Fibroblast of the aortic adventitia (primary cell): ENCODE results near the gene P4HA1. TPM values are rescaled to one million over a fixed set of nuclear protein-coding genes. Genes with fewer than 3 reads are reported as not detected.
"Not testable (repeated sequence)": the region's sequence is repeated elsewhere in the genome, so short reads cannot be mapped to it uniquely, and the experiment has no call there.

ENCODE experiments used
- DNase-seq: peaks from one replicate; pipeline ENCODE4 v3.0.0-alpha.2; 2010; ENCODE audit warnings: low read depth
- H3K4me3 ChIP-seq: 2 replicates; pipeline ENCODE4 v1.5.1; 2011; ENCODE audit warnings: low read depth, mild to moderate bottlenecking, control low read depth, low read length, moderate library complexity
- CTCF ChIP-seq: IDR thresholded peaks from 2 replicates; pipeline ENCODE4 v1.5.1; 2011; ENCODE audit warnings: mild to moderate bottlenecking, low read length, control low read depth, inconsistent platforms; ENCODE audit not compliant: insufficient read depth
- total RNA-seq: library from RNA; depleted of rRNA; stranded (reverse); fragments of >200 nt; gene quantifications from 2 replicates; pipeline ENCODE4 v1.2.3, GENCODE V29; 2012; ENCODE audit warnings: low replicate concordance

Gene P4HA1
- total RNA-seq, 1 donor, result 159 TPM

DNA sequence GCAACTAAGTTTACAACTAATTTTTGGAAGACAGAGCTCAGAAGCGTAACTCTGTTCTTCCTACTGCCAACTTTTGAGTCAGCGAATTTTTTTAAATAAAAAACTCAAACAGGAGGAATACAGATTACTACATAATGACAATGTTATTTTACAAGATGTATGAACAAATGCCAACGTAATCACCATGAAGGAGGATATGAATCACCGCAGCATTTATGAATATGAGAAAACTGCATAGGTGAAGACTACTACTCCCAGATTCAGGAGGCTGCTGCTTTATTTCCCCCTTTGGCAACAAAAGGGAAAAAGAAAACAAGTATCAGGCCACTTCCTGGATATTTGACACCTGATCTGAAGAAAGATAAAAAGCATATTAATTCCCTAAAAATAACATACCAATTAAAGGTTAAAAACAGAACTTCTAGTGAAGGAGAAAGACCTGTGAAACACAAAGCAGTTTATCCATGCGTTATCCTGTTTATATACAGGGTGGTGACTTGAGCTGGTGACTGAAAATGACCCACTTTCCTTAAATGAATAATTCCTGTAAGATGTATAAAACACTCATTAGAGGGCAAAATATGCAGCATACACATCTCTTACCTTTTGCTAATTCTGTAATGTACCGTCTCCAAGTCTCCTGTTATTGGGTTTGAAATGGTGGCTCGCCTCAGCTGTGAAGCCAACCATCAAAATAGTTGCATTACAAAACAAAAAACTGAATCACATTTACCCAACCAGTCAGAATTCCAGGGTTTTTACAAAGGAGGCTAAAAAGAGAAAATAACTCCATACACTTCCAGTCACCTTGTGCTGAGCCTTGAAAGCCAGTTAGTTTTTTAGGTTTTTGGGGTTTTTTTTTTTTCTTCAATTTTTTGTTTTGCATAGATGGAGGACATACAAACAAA lies 52.0 kb downstream of the P4HA1 start:
- no peak for TF ChIP-seq CTCF
- no peak overlapping the region for H3K4me3 ChIP-seq
- DNase-seq, result peak; percentile 96

GRCh38 chr10:73043766-73044377 lies 52.8 kb downstream of the P4HA1 start:
- TF ChIP-seq CTCF, result no peak
- no peak overlapping the region for H3K4me3 ChIP-seq
- peak; percentile 14 for DNase-seq

DNA sequence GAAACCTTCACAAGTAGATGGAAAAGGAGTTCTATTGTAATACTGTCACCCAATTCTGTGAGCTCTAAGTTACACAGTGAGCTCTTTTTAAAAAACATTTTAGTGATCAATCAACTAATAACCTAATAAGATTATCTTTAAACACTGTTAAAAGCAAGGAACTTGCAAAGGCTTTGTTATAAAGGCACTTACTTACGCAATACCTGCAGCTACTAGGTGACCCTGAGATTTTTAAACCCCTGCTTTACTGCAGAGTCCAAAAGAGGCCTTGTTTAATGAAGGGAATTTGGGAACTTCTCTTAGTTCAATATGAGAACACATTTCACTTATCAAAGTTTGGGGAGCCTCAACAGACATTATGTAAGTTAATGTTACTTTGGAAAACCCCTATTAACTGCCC lies 53.3 kb downstream of the P4HA1 start:
- DNase-seq, result no peak
- no peak overlapping the region for H3K4me3 ChIP-seq
- no peak for TF ChIP-seq CTCF

- TF ChIP-seq CTCF, result no peak
- no peak for DNase-seq
- no peak overlapping the region for H3K4me3 ChIP-seq
Observed at GRCh38 chr10:73042130-73042529, 54.5 kb downstream of the P4HA1 start.

- peak; percentile 84 for DNase-seq
Observed at GRCh38 chr10:73039635-73040034, 57.0 kb downstream of the P4HA1 start.

DNA sequence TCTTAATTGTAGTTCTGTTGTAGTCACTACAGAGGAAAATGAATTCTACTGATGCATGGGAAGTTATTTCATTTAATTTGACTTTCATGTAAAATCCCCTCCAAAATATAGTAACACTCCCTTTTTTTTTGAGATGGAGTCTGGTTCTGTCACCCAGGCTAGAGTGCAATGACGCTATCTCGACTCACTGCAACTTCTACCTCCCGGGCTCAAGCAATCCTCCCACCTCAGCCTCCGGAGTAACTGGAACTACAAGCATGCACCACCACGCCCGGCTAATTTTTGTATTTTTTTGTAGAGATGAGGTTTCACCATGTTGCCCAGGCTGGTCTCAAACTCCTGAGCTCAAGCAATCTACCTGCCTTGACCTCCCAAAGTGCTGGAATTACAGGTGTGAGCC lies 60.4 kb downstream of the P4HA1 start:
- DNase-seq, H3K4me3 ChIP-seq: not testable (repeated sequence)

More at GRCh38 chr10:73039635-73040034, 57.0 kb downstream of the P4HA1 start:
- no peak for TF ChIP-seq CTCF
- no peak overlapping the region for H3K4me3 ChIP-seq

- H3K4me3 ChIP-seq, result no peak overlapping the region
- DNase-seq, result no peak
- TF ChIP-seq CTCF, result no peak
Observed at GRCh38 chr10:73032536-73032935, 64.1 kb downstream of the P4HA1 start.

- H3K4me3 ChIP-seq, DNase-seq: not testable (repeated sequence)
Observed at GRCh38 chr10:73026623-73027022, 70.0 kb downstream of the P4HA1 start.

GRCh38 chr10:73023455-73024070 lies 73.1 kb downstream of the P4HA1 start:
- not testable (repeated sequence) for DNase-seq, H3K4me3 ChIP-seq

DNA sequence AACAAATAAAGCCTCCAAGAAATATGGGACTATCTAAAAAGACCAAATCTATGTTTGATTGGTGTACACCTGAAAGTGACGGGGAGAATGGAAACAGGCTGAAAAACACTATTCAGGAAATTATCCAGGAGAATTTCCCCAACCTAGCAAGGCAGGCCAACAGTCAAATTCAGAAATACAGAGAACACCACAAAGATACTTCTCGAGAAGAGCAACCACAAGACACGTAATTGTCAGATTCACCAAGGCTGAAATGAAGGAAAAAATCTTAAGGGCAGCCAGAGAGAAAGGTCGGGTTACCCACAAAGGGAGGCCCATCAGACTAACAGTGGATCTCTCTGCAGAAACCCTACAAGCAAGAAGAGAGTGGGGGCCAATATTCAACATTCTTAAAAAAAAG lies 73.7 kb downstream of the P4HA1 start:
- H3K4me3 ChIP-seq, DNase-seq: not testable (repeated sequence)
